GDM1 (cell line): ENCODE results near the gene POU6F2.
"Not testable (repeated sequence)": the region's sequence is repeated elsewhere in the genome, so short reads cannot be mapped to it uniquely, and the experiment has no call there.

Experiments used
- DNase-seq: peaks from one replicate; lab custom pipeline; 2025; lab: John Stamatoyannopoulos, UW

Gene POU6F2

GRCh38 chr7:39001595-39001994, 23.9 kb downstream of the POU6F2 start:
- DNase-seq: no peak

DNA sequence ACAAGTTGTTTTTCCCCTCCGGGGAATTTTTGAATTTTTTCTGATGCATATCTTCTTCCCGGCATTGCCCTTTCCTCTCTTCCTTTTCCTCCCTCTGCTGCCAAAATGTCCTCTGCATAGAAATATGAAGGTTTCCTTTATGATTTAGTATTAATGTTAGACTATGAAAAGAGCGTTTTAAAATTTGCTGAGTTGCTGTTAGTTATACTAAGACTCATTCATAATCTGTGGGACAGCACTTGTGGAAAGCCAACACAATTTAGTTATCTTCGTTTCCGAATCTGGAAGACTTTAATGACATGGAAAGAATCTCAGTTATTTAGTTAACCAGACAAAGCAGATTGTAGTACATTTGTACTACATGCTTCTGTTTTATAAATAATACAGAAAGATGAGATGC, 25.0 kb downstream of the POU6F2 start:
- DNase-seq: no peak

- DNase-seq: no peak
Observed at GRCh38 chr7:39005036-39005435, 27.3 kb downstream of the POU6F2 start.

GRCh38 chr7:39005461-39005860, 27.8 kb downstream of the POU6F2 start:
- no peak for DNase-seq

DNA sequence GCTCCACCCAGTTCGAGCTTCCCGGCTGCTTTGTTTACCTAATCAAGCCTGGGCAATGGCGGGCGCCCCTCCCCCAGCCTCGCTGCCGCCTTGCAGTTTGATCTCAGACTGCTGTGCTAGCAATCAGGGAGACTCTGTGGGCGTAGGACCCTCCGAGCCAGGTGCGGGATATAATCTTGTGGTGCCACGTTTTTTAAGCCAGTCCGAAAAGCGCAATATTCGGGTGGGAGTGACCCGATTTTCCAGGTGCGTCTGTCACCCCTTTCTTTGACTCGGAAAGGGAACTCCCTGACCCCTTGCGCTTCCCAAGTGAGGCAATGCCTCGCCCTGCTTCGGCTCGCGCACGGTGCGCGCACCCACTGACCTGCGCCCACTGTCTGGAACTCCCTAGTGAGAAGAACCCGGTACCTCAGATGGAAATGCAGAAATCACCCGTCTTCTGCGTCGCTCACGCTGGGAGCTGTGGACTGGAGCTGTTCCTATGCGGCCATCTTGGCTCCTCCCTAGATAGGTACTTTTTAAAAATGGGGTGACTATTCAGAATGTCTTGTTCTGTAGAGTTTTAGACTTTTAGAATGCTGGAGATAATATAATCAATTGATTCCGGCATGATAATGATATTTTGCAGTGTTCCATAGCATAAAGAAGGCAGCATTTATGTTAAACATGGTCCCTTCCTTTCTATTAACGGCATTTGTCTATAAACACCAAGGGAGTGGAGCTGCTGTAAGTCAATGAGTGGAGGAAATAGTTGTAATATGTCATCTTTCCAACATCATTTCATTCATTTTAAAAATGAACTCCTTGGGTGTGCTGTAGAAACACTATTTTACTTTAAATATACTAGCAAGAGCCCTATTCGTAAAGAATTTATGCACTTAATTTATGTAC, 35.6 kb downstream of the POU6F2 start:
- DNase-seq: not testable (repeated sequence)

DNA sequence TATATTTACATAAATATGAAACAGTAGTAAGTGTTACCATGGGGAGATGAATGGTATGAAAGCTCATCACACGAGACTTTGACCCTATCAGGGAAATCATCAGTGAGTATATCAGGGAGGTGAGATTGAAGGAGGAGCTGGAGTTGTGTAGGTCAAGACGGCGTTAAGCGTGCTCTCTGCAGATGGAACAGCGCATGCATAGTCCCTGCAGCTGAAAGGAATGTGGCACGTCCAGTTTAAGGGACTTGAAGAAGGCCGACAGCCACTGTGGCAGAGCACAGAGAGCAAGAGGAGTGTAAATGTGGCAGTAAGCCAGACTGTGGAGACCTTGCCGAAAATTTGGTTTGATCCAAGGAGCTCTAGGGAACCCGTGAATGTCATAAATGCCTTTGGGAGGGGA, 38.9 kb downstream of the POU6F2 start:
- no peak for DNase-seq

DNA sequence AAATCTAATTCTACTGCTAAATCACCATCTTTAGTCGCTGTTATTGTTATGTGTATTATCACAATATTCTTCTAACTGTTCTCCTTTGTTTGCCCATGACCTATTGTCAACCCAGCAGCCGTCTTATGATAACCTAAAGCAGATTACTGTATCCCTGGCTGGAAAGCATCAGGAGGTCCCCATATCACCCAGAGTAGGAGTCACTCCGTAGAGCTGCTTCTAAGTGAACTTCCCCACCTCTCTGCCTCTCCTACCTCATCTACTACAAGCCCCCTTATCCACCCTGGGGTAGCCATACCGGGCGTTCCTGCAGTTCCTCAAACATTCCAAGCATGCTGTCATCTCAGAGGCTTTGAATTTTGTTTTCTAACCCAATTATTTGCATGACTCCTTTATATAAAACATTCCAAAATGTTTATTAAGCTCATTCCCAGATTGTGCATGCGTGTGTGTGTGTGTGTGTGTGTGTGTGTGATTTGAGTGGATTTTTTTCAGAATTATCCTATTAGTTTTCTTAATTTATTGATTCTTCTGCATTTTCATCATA, 39.7 kb downstream of the POU6F2 start:
- DNase-seq: no peak

- DNase-seq: no peak
Observed at GRCh38 chr7:39022796-39023195, 45.1 kb downstream of the POU6F2 start.

GRCh38 chr7:39027491-39027890, 49.8 kb downstream of the POU6F2 start:
- DNase-seq: no peak

- DNase-seq: no peak
Observed at GRCh38 chr7:39033885-39034624, 56.3 kb downstream of the POU6F2 start.

GRCh38 chr7:39035156-39035555, 57.4 kb downstream of the POU6F2 start:
- DNase-seq: no peak

GRCh38 chr7:39035903-39036302, 58.2 kb downstream of the POU6F2 start:
- no peak for DNase-seq

DNA sequence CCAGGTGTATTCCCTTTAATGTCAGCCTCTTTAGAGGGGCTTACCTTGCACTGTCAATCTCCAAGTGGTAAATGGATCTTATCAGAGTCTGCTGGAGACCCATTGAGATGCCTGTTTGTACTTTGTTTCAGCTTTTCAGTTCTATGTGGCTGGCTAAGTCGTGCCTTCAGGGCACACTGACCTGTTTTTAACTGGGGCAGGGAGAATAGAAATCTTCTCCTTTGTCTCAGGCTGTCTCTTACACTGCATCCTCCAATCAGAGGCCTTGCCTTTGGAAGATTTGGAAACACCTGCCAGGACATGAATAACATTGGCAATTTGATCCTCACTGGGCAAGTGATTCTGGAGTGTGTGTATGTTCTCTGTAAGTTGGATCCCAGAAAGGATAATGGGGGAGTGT, 65.0 kb downstream of the POU6F2 start:
- no peak for DNase-seq

DNA sequence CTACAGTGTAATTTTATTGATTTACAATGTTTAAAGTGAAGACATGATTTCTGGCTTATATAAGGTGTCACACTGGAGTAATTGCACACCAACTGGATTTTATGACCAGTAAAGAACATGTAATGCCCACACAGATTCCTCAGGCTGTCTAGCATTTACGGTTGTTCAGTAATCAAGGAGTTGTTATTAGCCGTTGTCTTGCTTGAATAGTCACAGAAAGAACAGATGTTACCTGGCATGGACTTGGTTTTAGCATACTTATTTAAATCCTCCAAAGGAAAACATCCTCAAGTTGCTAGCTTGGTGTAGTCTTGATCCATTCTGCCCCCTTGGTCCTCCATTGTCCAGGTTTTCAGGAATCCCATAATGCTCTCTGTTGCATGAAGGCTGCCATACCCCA, 65.8 kb downstream of the POU6F2 start:
- DNase-seq: no peak

DNA sequence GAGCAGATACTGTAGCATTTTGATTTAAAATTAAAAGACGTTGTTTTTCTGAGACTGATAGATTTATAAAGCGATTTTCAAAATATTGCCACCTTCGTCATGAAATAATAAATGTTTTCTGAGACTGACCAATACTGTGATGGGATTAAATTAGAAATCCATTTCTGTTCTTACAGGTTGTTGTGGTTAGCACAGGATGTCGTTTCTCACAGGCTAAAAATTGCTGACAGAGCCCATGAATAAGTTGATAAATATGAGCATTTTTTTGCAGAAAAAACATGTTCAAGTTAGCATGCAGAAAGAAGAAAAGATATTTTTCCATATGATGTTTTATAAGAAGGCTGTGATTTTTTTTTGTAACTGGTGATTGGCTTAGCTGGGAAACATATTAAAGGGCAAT, 66.8 kb downstream of the POU6F2 start:
- no peak for DNase-seq

DNA sequence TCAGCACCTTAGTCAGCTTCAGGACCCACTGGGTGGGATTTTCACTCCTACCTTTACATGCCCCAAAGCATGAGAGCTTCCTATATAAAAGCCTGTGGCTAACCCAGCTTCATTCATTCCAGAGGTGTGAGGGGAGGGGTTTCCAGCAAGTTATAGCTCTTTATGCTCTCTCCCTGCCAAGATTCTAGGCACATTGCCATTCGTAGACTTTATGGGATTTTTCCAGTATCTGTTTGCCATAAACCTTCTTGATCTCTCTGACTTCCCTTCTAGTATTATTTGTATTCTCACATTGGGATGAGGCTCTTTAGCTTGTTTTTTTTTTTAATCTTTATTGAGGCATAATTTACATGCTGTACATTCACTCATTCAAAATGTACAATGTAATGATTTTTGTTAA, 67.5 kb downstream of the POU6F2 start:
- DNase-seq: no peak

DNA sequence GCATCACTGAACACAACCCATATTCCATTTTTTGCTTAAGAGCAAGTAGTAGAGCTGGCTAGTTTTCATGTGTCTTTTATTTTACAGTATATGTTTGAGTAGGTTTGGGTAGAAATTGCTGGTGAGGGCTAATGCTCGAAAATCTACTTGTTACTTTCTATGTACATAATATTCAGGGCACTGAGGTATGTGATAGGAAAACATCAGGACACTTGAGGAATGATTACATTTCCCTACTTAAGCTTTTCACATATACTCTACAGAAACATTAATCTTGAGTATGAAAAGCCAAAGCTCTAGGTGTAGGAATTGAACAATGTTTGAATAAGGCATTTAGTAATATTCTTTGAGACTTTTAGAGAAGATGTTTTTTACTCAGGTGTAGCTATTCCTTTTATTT, 73.6 kb downstream of the POU6F2 start:
- no peak for DNase-seq

- DNase-seq: no peak
Observed at GRCh38 chr7:39051707-39052106, 74.0 kb downstream of the POU6F2 start.

DNA sequence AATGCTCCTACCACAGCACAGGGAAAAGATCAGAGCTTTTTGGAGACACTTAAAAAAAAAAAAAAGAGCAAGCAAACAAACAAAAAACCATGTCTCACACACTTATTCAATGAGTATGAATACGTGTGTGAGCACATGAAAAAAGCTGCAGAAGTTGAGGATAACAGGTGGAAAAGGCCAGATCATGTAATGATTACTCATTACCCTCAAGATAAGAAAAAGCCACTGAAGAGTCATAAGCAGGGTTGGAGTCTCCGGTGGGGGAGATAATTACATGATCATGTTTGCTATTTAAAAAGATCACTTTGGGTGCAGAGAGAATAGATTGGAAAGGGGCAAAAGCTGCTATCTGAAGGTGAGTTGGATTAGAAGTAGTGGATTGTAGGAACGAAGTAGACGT, 77.0 kb downstream of the POU6F2 start:
- DNase-seq: no peak

GRCh38 chr7:39056153-39056552, 78.4 kb downstream of the POU6F2 start:
- no peak for DNase-seq

- no peak for DNase-seq
Observed at GRCh38 chr7:39062811-39063210, 85.1 kb downstream of the POU6F2 start.

- DNase-seq: no peak
Observed at GRCh38 chr7:39069031-39069430, 91.3 kb downstream of the POU6F2 start.
